ENCODE measurements around the gene OTUD7B.
"Not testable (repeated sequence)": the region's sequence is repeated elsewhere in the genome, so short reads cannot be mapped to it uniquely, and the experiment has no call there.

OTUD7B gene

DNA sequence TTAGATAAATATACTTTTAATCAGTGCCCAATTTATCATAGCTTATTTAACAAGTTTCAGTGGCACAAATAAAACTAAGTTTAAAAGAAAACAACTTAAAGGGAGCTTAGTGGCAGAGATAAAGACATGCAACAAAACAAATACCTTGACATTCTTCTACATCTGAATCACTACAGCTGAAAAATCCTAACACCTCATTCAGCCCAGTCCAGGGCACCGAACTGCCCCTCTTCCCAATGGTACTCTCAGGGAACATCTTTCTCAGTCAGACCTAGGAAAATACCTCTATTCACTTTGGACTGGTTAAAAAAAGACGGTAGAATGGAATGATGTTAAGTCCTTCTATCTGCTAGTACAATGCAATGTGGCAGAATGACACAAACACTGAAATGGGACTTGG is 8.3 kb downstream of the OTUD7B start:
- DNase-seq, result no peak

DNA sequence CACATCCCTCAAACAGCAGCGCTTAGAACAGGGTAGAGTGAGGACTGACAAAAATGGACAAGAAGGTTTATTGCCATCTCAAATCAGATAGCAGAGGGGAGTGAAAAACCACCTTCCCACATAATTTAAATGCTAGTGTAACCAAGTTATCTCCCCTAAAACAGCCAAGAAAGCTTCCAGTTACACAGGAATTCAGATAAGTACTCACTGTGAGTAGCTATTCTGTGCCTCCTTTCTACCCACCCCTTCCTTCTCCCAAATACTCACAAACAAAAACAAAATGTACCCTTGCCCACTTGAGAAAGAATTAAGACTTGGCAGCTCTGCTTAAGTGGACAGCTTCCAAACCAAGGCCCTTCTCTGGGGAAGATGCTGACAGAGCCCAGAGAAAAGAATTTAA is 9.1 kb downstream of the OTUD7B start:
- DNase-seq, result no peak

DNA sequence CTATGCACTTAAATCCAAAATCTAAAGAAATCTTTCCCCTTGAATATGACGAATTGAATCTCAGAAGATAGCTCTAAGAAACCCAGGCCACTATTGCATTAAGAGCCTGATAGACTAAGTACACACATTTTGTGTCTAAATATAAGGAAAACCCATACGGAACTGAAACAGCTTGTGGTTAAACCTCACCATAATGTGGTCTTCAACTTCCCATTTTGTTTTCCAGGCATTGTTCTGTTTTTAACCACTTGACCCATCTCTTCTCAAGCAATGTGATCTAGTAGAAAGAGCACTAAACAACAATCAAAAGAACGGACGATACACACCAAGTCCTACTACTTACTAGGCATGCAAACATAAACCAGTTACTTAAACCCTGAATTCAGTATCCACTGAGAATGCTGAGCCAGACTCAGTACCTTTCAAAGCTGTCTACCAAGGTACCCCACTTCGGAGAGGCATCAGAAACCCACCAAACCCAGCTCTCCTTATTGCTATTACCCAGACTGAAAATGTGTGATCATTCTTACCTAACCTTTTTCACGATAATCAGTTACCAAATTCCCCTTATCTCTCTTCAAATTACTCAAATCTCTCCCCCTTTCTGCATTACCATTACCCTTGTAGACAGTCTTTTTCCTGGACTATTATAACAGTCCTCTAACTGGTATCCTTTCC is 12.8 kb downstream of the OTUD7B start:
- DNase-seq, result no peak

DNA sequence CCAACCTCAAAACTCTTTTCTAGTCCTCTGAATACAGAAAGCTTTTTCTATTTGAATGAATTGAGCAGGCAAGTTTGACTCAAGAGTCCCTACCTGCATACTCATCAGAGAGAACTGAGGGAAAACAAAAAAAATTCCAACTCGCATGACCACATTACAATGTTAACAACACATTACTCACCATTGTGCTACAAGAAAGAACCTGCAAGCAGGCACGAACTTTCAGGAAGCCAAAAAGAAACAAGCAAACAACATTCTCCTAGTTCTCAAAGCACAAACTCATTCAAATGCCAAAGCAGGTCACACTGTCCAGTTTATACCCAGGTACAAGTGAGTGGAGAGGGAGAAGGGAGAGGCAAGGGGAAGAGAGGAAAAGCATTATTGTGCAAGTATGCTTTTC is 14.6 kb downstream of the OTUD7B start:
- DNase-seq, result no peak

DNA sequence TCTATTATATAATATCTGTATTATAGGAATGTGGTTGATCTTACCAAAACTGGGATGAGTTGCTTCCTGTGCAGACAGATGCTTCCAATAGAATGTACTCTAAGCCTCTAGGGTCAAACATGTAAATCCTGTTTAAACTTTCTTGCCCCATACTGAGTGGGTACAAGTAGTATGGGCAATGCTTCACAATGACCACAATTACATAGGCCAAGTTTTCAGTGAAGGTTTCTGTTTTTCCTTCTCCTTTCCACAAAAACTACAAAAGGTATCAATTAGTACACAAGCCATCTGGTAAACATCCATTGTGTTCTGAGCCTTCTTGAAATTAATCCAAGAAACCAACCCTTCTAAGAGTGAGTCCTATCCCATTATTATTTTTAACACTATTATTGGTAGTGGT is 16.8 kb downstream of the OTUD7B start:
- no peak for DNase-seq

DNA sequence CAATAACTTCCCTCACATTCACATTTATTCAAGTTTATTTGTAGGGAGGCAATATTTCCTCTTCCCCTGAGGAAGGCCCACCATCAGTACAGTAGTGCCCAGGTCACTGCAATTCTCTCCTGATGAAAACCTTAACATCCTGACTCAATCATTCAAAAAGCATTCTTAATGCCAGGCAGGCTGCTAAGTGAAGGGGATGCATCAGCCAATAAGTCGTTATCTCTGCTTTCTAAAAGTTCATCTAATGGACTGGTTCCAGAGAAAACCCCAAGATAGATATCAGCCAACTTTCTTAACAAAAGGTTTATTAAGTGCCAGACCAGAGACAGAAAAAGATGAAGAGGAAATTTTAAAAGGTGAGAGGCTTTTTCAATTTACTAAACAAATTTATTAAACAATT is 17.3 kb downstream of the OTUD7B start:
- DNase-seq, result no peak

DNA sequence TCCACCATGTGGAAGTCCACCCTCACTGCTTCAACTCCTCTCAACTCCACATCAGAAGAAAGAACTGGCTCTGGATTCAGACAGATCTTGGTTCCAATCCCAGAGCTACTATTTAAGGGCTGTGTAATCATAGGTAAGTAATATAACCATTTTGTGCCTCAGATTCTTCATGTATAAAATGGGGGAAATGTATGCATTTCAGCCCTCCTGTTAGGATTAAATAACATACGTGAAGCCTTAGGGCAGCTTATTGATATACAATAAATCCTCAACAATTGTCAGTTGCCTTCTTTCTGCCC is 23.3 kb downstream of the OTUD7B start:
- no peak for DNase-seq

DNA sequence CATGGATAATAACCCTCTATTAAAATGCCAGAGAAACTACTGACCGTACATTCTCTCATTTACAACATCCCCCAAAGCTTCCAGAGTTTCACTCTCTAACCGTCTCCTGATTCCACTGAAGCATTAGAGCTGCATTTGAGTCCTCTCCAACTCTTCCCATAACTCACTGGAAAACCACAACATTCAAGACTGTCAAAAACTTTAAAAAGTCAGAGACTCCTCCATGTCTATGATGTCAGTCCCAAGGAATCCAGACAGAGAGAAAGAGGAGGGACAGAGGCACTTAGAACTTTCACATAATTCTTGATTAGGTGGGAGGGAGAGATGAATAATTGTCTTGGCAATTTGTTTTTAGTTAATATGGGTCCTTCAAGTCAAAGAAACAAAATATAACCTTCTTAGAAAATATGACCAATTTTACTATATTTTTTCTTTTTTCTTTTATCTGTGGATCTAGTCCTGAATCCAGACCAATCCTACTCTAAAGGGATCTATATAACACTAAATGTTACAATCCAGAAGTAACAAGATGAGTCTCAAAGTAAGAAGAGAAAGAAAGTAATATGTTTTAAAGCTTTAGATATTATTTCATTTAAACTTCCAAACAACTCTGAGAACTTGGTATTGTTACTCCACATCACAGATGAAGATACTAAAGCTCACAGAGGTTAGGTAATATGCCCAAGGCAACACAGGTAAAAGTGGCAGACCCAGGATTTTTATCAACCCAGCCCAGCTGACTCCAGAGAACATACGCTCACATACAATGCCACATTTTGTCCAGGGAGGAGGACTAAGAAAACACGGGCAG is 23.8 kb downstream of the OTUD7B start:
- DNase-seq, result no peak

DNA sequence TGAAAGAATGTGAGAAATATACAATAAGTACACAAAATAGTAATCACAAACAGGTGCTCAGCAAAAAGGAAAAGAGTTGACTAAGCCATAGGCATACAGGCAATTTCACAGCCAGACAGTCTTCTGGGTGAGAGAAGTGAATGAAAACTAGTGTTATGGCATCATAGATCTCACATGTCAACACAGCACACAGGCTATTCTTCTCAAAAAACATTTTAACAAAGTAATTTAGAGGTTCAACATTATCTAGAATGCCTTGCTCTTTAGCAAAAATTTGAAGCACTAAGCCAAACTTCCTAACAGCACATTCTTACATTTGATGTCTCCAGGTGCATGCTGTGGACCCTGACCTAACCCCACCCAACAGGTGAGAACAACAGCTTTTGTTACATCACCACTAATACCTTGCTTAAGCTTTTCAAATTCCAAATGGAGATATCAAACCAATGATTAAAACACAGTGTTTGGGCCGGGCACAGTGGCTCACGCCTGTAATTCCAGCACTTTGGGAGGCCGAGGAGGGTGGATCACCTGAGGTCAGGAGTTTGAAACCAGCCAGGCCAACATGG is 30.5 kb downstream of the OTUD7B start:
- no peak for DNase-seq

DNA sequence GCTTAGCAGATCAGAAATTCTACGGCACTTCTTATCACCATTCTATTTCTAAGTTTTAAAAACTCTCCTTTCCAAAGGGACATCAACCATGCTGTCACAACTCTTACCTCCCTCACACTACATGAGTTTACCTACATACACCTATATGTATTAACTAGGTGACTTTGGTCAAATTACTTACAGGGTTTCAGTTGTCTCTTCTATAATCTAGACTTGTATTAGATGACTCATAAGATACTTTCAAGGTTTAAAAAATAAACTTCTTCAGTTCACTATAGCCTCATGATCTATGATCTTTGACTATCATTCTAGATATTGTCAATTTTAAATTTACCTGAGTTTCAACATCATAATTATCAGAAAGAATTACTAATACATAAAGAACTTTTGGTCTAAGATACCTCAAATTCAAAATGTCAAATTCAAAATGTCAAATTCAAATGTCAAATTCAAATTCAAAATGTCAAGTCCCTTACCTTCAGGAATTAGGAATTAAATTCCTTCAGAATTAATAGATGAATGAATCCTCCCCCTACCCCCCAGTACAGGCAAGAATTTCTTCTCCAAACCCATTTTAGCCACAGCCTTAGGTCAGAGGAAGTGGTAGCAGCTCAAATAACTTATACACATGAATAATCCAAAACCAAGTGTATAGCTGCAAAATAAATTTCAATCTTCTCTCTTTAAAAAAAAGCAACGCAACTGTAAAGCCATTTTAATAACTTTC is 31.1 kb downstream of the OTUD7B start:
- no peak for DNase-seq

DNA sequence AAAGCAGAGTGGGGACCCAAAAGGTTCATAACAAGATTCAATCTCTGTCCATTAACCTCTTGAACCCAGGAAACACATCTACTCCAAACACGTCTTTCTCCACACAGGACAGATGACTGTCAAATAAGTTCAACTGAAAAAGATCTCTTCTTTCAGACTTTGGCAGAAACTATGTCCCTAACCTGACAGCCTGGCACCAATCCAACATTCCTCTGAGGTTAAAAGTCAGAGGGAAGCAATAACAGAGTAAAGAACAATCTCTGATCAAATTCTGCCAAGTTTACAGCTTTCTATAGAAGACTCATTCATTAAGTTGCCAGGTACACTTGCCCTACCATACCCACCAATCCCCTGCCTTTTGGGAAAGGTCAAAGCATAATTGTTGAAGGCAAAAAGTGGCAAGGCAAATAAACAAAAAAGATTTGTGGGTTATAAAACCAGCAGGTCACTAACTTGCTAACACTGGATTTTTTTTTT is 31.9 kb downstream of the OTUD7B start:
- DNase-seq, result no peak

DNA sequence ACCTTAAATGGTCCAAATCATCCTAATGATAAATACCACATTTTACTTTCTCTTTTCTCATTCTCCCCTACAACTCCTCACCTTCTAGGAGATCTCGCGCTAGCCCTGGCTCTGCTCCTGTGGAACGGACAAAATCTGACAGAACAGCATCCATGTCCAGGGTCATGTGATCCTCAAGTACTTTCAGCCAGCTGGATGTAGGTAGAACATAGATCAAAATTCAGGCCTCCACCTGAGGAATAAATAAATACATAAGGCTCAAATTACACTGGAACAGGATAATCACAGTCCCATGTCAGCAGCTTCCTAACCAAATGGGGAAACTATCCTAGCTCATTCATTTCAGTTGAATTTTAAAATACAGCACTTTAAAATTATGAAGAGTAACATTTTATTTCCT is 33.2 kb downstream of the OTUD7B start:
- DNase-seq, result no peak

DNA sequence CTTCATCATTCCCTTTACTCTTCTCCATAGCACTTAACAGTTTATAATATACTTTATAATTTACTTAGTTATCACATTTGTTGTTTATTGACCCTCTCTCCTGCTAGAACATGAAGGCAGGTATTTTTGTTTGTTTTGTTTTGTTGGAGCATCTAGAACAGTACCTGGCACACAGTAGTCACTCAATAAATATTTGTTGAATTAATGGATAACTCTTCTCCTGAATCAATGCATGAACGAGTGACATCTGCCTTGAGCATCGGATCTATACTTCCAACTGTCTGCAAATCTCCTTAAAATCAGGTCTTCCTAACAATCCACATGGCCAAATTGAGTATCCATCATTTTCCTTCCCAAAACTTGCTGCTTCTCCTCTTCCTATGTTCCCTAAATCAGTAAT is 38.0 kb downstream of the OTUD7B start:
- DNase-seq, result no peak

DNA sequence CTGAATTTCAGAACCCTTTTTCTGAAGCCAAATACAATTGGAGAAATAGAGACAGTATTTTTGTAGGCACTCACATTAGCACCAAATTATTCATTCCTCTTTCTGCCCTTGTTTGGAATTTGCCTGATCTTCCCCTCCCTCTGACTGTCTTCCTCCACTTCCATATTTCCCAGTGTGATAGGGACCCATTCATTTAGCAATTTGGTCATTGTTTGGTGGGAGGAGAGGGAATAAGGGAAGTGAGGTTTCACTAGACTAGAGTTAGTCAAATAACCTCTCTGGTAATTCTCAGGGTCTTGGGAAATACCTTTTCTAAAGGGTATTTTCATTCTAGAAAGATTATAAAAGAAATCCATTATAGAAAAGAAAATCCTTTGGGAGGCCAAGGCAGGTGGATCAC is 42.9 kb downstream of the OTUD7B start:
- no peak for DNase-seq

DNA sequence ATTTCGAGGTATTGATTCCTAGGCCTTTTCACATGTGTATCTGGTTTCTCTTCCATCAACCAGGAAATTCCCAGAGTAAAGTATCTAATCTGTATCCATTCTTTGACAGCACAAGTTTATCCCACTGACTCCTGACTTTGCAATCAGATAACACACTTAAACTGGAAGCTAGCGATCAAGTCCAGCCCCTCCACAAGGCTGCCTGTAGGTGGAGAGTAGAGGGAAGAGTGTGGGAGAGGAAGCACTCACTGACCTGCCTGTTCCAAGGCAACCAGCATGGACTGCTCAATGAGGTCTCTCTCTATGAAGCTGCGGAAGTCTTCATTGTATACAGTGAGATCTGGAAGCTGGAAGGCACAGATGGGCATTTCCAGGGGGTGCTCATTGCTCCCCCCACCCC is 43.5 kb downstream of the OTUD7B start:
- DNase-seq, result no peak

DNA sequence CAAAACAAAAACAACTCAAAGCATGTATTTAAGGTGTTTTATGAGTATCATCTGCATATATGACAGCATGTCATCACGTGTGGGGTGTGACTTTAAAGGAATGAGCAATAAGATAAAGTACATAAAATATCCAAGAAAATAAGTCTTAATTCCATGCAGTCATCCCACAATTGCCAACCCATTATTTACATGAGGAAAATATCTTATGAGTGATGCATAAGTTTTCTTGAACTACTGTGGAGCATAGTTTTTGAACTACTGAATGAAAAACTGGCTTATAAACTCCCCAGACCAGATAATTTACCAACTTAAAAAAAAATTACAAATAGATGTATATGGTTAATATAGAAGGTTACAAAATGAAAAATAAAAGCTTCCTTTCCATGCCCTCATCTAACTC is 44.1 kb downstream of the OTUD7B start:
- no peak for DNase-seq

DNA sequence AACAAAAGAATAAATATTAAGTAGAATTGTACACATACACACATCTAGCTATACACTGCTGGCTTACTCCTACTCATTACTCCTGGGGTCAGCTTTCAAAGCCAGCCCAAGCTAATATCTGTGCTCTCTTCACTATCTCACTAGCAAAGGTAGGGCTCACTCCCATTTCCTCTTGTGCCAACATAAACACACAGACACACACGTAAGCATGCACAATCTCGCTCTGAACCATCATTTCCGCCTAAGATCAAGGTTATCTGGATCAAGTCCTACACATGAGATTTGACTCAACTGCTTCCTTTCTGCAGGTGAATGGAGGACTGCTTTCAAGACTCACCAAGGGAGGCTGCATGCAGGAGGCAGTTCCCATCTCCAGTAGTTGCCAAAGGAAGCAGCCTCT is 45.1 kb downstream of the OTUD7B start:
- DNase-seq, result no peak

DNA sequence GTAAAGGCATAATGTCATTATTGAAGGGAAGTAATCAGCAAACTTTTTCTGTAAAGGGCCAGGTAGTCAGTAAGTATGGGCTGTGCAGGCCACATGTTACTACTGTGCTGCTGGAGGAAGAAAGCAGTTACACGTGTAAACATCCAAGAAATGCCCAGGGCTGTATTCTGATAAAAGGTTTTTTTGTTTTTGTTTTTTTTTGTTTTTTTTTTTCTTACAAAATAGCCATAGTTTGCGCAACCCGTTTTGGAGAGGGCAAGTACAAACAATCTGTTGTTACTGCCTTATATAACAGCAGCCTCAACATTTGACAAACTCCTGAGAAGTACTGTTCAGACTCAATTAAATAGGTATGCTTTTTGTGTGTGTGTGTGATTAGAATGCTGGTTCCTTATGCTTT is 47.2 kb downstream of the OTUD7B start:
- DNase-seq, result no peak

DNA sequence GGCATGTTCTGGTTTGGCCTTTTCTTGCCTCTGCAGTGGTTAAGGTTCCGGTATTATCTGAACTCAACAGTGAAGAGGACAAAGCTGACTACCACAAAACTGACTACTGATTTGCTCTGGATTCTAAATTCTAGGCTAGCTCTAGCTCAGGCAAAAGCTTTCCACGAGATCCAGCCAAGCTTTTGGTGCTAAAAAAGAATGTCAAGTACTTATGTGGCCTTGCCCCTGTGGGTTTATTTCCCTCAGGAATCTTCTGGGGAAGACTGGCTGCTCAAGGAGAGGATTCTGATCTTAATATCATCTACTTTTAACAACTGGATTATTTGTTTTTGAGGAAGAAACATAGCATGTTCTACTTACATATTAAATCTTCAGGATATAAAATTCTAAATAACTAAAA is 47.8 kb downstream of the OTUD7B start:
- no peak for DNase-seq

DNA sequence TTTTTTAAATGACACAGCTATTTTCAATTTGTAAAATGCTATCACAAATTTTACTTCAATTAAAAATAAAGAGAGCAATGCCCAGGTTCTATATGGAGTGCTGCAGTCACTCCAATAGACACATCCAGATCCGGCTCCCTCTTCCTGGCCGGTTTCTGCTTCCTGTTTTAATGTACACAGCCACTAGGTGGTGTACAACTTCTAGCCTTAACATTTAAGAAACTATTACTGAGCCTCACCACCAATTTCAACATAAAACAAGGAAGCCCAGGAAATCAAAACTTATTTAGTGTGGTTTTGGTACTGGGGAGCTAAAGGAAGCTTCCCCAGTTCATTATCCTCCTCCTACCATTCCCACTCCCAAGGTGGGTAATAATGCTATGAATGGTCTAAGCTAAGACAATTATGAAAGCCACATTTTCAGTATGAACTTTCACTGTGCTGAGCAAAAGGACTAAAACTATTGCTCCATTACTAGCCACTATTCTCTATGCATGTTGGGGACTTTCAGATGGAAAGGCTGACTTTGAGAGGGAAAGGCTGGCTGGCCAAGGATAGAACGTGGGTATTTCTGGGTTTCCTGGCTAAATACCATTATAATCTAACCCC is 48.4 kb downstream of the OTUD7B start:
- DNase-seq, result peak; percentile 17

DNA sequence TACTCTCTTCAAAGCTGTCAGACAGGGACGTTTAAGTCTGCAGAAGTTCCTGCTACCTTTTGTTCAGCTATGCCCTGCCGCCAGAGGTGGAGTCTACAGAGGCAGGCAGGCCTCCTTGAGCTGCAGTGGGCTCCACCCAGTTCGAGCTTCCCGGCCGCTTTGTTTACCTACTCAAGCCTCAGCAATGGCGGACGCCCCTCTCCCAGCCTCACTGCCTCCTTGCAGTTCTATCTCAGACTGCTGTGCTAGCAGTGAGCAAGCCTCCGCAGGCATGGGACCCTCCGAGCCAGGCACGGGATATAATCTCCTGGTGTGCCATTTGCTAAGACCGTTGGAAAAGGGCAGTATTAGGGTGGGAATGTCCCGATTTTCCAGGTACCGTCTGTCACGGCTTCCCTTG is 53.0 kb downstream of the OTUD7B start:
- not testable (repeated sequence) for DNase-seq

DNA sequence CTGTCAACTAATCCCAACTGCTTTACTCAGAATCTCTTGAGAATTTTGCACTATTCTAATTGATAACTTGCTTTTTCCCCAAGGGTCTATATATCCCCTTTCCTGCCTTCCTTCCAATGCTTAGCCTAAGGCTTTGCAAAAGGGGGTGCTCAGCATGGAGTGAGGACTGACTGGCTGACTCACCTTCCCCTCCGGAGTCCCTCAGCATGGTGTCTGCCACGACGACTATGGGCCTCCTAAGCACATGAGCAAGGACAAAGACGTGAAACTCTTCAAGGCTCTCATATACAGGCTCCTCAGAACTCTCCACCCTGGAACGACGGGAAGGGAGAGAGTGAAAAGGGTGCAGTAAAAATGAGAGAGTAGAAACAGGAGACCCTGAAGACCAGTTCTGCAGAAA is 60.6 kb downstream of the OTUD7B start:
- no peak for DNase-seq

DNA sequence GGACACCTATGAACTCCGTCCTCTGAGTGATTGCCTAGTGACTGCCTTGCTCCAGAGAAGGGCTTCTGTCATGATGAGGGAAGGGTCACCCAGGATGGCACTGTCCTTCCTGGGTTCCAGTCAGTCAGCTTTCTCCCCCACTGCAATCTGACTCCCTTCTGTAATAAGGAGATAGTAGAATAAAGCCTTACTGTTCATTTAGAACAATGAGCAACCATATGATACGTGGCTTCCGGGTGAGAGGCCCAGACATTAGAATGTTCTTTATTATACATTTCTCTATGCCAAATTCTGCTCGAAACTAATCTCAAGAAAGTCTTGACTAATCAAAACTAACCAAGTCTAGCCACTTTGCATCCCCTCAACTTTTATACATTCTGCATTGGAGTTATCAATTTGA is 65.3 kb downstream of the OTUD7B start:
- no peak for DNase-seq

Data from T1000 (cell line).